Thymus (tissue), 11 donors: ENCODE data around the gene MREG. TPM values are rescaled to one million over a fixed set of nuclear protein-coding genes. Genes with fewer than 3 reads are reported as not detected.
"Not testable (repeated sequence)": the region's sequence is repeated elsewhere in the genome, so short reads cannot be mapped to it uniquely, and the experiment has no call there.

Source experiments
- DNase-seq, 9 donors: peaks; one replicate each; pipeline ENCODE4 v3.0.0-alpha.2; 2013; ENCODE audit warnings: low spot score in 9 of 9, low read depth in 6 of 9, missing footprints in 1 of 9
- H3K27ac ChIP-seq, 2 donors: one replicate each; pipeline ENCODE4 v1.5.1; 2013; ENCODE audit warnings: control low read depth in 1 of 2, low read depth in 1 of 2, low read length in 1 of 2, mild to moderate bottlenecking in 1 of 2, moderate library complexity in 1 of 2
- H3K27me3 ChIP-seq, 2 donors: one replicate each; pipeline ENCODE4 v1.5.1; 2013; ENCODE audit warnings: low read length in 1 of 2; ENCODE audit not compliant: control insufficient read depth in 2 of 2, insufficient read depth in 1 of 2
- H3K36me3 ChIP-seq, 2 donors: one replicate each; pipeline ENCODE4 v1.5.1; 2013; ENCODE audit warnings: low read length in 1 of 2, mild to moderate bottlenecking in 1 of 2, moderate library complexity in 1 of 2; ENCODE audit not compliant: control insufficient read depth in 2 of 2, insufficient read depth in 2 of 2
- H3K4me1 ChIP-seq, 2 donors: one replicate each; pipeline ENCODE4 v1.5.1; 2013; ENCODE audit warnings: low read length in 2 of 2; ENCODE audit not compliant: control insufficient read depth in 2 of 2, insufficient read depth in 2 of 2
- H3K4me3 ChIP-seq, 2 donors: one replicate each; pipeline ENCODE4 v1.5.1; 2013; ENCODE audit warnings: low read length in 2 of 2, control low read depth in 1 of 2, mild to moderate bottlenecking in 1 of 2
- H3K9me3 ChIP-seq, 2 donors: one replicate each; pipeline ENCODE4 v1.5.1; 2013; ENCODE audit warnings: low read length in 1 of 2, mild to moderate bottlenecking in 1 of 2; ENCODE audit not compliant: control insufficient read depth in 2 of 2, insufficient read depth in 1 of 2
- WGBS: extraction: QIAGEN DNeasy Blood & Tissue Kit; methylation state at CpG from one replicate; pipeline ENCODE4 v1.1.7; 2013; 5-methylcytosine and 5-hydroxymethylcytosine counted together
- polyA plus RNA-seq: library from polyadenylated mRNA; stranded (reverse); fragments of 200-250 nt; gene quantifications from one replicate; pipeline ENCODE4 v1.2.3, GENCODE V29; 2013
- total RNA-seq: library from RNA; stranded (reverse); fragments of 120-200 nt; gene quantifications from one replicate; pipeline ENCODE4 v1.2.4, GENCODE V29; 2013
- donor health status: healthy.

MREG gene
- total and polyA plus RNA-seq, 2 donors = 16.3 to 19.7 TPM

- 97% methylated on average over 6 of the region's 6 CpGs for WGBS
- Histone ChIP-seq H3K27ac (no peak overlapping the region), H3K4me1 (no peaks in the 10 kb centered on the region), H3K27me3 (no peaks in the 10 kb centered on the region), H3K36me3 (peaks cover 6 to 17% of the 10 kb centered on the region in 2 donors), H3K4me3 (no peak overlapping the region), H3K9me3 (no peaks in the 10 kb centered on the region)
- no peak for DNase-seq
These were observed 72.6 kb downstream of the MREG start for GRCh38 chr2:215940645-215941184.

GRCh38 chr2:215937190-215937589 lies 76.2 kb downstream of the MREG start:
- no peaks in the 10 kb centered on the region for H3K27me3 ChIP-seq
- no peak for DNase-seq
- no peaks in the 10 kb centered on the region for H3K4me1 ChIP-seq
- no peak overlapping the region for H3K4me3 ChIP-seq
- WGBS = 94% methylated on average over 3 of the region's 3 CpGs
- H3K9me3 ChIP-seq = no peaks in the 10 kb centered on the region
- no peak overlapping the region for H3K27ac ChIP-seq
- peaks cover 3 to 10% of the 10 kb centered on the region in 2 donors for H3K36me3 ChIP-seq

DNA sequence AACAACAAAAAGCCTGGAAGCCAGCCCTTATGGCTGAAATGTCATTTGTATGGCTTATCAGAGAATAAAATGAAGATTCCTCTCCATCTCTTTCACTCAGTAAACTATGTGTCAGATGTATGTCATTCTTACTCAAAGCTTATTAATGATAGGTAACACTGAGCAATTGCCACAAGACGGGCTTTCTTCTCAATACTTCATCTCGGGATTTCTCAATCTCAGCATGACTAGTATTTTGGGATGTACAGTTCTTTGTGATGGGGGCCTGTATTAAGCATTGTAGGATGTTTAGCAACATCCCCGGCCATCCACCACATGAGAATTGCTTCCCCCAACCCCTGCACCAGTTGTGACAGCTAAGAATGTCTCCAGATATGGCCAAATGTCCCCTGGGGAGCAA lies 80.2 kb downstream of the MREG start:
- H3K9me3 ChIP-seq = no peaks in the 10 kb centered on the region
- H3K27me3 ChIP-seq = no peaks in the 10 kb centered on the region
- H3K36me3 ChIP-seq = no peaks in the 10 kb centered on the region
- H3K27ac ChIP-seq = no peak overlapping the region
- H3K4me1 ChIP-seq = no peaks in the 10 kb centered on the region
- DNase-seq = no peak
- H3K4me3 ChIP-seq = no peak overlapping the region
- 97% methylated on average over 3 of the region's 3 CpGs for whole genome bisulfite sequencing

DNA sequence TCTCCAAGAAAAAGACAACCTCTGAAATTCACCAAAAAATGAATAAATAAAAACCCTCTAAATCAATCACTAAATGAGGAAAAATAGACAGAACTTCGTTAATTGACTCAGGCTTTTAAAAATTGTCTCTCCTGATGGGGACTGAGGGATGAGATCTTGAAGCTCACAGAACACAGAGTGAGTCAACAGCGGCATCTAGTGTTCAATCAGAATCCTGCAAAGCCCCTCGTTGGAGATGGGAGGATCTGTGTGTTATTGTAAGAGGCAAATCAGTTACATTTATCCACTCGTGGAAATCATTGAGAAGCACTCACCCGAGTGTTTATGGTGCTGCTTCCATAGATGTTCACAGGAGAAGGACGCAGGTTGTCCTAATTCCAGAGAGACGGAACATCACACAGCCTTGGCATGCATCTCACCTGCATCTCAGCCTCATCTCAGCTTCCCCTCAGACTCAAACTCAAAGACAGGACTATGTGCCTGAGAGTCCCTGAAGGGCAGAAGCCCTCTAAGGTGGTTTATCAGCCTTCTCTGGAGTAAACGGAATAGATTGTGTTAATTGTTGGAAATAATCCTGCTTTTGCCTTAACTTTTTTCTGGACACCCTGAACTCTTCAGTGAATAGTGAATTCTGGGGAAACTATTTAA lies 82.0 kb downstream of the MREG start:
- H3K4me3 ChIP-seq = no peak overlapping the region

DNA sequence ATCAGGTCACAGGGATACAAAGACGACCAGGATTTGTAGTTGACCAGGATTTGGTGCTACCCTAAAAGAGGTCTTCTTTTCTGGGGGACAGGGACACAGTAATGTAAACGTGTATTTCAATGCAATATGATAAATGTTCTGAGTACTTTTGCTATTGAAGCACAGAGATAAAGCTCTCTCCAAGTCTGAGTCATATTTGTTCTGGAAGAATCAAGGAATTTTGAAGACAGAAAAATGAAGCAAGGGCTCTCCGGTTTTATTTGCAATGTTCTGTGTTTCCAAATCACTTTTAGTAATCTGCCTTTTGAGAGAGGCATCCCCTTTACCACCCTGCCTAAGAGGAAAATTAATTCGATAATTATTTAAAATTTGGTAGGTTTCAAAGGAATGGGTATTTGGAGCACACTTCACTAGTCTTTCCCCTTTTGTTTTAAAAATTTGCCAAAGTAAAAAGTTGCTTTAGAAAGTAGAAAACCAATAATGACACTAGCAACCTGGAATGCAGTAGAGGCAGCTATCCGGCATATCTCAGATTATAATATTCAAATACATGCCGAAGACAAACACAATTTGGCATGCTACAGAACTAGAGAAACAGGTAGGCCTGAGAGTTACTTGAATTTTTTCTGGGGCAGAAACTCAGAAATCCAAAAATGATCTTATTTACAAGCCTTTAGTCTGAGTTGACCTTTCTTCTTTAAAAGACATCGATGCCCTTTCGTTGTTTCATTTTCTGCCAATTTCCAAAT lies 82.7 kb downstream of the MREG start:
- Histone ChIP-seq H3K4me3 (no peak overlapping the region), H3K27ac (no peak overlapping the region), H3K9me3 (no peaks in the 10 kb centered on the region), H3K27me3 (no peaks in the 10 kb centered on the region), H3K36me3 (no peaks in the 10 kb centered on the region), H3K4me1 (no peaks in the 10 kb centered on the region)
- DNase-seq = no peak
- WGBS = 95% methylated on average over 8 of the region's 8 CpGs

More for the DNA sequence above, 82.0 kb downstream of the MREG start:
- Histone ChIP-seq H3K27ac (no peak overlapping the region), H3K27me3 (no peaks in the 10 kb centered on the region), H3K4me1 (no peaks in the 10 kb centered on the region), H3K36me3 (no peaks in the 10 kb centered on the region), H3K9me3 (no peaks in the 10 kb centered on the region)
- 19% methylated on average over 8 of the region's 8 CpGs for WGBS
- peak in 8 of 9 donors; percentile 7 to 79 (median 60) for DNase-seq

GRCh38 chr2:215929602-215930335 lies 83.6 kb downstream of the MREG start:
- no peaks in the 10 kb centered on the region for H3K27me3 ChIP-seq
- 95% methylated on average over 6 of the region's 6 CpGs for WGBS
- H3K9me3 ChIP-seq = no peaks in the 10 kb centered on the region
- H3K4me3 ChIP-seq = no peak overlapping the region
- DNase-seq = no peak
- no peaks in the 10 kb centered on the region for H3K4me1 ChIP-seq
- H3K36me3 ChIP-seq = no peaks in the 10 kb centered on the region
- H3K27ac ChIP-seq = no peak overlapping the region

GRCh38 chr2:215928086-215928485 lies 85.3 kb downstream of the MREG start:
- Histone ChIP-seq H3K9me3 (no peaks in the 10 kb centered on the region), H3K36me3 (no peaks in the 10 kb centered on the region), H3K27ac (no peak overlapping the region), H3K4me3 (no peak overlapping the region), H3K4me1 (no peaks in the 10 kb centered on the region), H3K27me3 (no peaks in the 10 kb centered on the region)
- 91% methylated on average over 11 of the region's 11 CpGs for WGBS
- DNase-seq = no peak

DNA sequence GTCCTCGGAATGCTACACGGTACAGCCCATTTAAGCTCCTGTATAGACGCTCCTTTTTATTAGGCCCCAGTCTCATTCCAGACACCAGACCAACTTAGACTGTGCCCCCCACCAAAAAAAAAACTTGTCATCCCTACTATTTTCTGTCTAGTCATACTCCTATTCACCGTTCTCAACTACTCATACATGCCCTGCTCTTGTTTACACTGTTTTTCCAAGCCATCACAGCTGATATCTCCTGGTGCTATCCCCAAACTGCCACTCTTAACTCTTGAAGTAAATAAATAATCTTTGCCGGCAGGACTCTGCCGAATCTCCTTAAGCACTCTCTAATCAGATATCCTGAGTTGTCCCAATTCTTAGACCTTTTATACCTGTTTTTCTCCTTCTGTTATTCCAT lies 86.4 kb downstream of the MREG start:
- H3K4me3 ChIP-seq, H3K9me3 ChIP-seq, H3K27ac ChIP-seq, DNase-seq, H3K4me1 ChIP-seq, H3K27me3 ChIP-seq, H3K36me3 ChIP-seq: not testable (repeated sequence)
- 98% methylated on average over 6 of the region's 6 CpGs for WGBS

DNA sequence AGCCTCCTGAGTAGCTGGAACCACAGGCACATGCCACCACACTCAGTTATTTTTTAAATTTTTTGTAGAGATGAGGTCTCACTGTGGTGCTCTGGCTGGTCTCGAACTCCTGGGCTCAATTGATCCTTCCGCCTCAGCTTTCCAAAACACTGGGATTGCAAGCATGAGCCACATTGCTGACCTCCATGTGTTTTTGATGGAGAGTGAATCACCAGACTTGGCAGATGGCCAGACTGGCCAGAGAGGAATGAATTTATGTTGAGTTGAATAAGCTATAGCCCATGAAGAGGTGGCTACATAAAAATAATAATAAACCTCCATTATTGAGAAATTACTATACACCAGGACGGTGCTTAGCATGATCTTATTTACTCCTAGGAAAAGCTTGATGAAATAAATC lies 91.5 kb downstream of the MREG start:
- Histone ChIP-seq H3K27me3 (no peaks in the 10 kb centered on the region), H3K4me3 (no peak overlapping the region), H3K27ac (no peak overlapping the region), H3K9me3 (no peaks in the 10 kb centered on the region), H3K36me3 (no peaks in the 10 kb centered on the region), H3K4me1 (no peaks in the 10 kb centered on the region)
- WGBS = 93% methylated on average over 3 of the region's 3 CpGs
- DNase-seq = no peak
